ENCODE measurements around the gene LYSMD4.

Gene LYSMD4

DNA sequence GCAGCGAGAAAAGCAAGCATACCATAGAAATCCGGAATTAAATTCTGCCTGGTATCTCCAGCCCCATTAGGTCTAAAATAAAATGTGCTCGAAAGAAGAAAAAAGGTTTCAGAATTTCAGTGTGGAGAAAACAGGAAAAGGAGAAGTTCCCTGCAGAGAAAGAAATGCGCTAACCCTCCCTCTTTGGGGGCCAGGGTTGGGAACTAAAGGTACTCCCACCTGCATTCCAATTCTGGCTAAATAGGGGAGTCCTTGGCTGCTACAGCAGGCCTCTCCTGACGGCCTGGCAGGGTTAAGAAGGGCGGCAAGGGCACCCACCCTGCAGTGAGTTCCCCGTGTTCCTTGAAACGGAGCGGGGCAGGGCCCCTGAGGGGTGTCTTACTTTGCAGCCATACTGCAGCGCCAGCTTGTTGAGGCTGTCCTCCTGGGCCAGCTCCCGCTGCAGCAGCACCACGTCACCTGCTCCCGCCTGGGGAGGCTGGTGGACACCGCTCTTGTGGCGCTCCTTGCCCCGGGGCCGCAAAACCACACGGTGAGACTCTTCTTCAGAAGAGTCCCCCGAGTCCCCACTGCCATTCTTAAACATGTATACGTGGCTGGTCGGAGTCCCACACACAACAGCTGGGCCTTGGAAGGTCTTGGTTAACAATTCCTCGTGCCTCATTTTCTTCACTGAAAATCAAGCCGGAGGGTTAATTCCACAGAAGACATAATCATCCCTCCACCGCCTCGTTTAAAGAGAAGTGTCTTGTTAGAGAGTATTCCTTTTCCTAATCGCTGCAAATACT is 1.7 kb downstream of the LYSMD4 start:
- no peak for DNase-seq

DNA sequence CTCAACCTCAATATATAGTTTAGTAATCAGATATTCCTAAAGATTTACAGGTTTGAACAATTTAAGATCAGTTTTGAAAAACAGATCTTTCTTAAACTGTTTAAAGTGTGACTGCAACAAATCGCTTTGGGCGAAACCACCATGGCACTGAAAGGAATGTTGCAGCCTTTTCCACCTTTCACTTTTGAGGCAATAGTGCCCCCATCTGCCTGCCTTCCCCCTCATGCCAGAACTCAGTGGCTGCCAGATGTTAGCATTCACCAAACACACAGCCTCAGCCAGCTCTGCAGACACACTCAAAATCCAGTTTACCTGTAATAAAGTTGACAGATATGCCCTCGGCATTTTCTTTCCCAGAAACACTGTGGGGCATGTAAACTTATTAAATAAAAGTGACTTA is 3.3 kb downstream of the LYSMD4 start:
- DNase-seq = peak in 26 of 56 donors; percentile 6 to 53 (median 34)

DNA sequence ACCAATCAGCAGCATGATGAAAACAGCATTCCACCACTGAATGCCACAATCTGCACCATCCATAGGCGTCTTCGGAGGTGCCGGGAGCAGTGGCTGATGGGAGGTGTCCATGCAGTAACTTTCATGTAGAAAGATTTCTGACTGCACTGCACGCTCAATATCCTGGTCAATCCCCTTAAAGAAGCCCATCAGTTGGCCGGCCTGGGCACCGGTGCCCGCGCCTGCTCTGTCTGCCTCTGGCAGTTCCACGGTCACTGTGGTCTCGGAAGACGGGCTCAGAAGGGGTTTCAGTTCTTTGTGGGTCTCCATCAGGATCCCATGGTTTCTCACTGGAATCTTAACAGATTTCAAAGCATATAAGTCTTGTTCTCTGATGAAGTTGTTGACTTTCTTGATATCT is 3.9 kb downstream of the LYSMD4 start:
- DNase-seq = no peak

DNA sequence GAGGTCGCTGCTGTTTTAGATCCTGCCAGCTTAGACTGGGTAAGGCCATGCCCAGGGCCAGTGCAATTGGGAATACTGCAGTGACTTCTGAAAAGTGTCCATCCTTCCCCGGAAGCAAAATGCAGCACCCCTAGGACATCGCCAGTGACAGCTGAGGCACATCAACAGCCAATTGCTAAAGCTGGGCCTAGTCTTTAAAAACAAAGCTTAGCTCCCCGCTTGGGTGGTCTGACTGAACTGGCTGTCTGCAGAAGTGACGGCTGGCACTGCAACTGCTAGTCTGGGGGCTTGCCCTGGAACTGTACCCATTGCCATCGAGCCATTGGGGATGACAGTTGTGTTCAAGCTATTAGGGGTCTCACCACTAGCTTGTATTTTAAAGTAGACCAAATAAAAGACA is 4.3 kb downstream of the LYSMD4 start:
- no peak for DNase-seq

DNA sequence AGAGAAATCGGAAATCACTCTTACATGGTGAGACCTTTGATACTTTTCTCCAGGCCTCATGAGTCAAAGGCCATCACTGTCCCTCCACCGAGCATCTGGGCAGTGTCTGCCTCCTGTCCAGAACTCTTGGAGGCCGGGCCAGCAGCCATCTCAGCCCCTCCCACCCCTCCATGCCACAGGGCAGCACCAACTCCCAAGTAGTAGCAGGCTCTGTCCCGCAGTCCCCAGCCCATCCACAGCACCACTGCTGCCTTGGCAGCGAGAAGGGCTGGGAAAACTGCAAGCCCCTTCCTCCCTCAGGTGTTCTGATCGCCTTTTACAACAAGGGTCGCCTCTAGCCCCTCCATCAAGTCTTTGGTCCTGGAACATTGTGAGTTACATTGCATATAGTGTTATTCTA is 5.5 kb downstream of the LYSMD4 start:
- DNase-seq = no peak

DNA sequence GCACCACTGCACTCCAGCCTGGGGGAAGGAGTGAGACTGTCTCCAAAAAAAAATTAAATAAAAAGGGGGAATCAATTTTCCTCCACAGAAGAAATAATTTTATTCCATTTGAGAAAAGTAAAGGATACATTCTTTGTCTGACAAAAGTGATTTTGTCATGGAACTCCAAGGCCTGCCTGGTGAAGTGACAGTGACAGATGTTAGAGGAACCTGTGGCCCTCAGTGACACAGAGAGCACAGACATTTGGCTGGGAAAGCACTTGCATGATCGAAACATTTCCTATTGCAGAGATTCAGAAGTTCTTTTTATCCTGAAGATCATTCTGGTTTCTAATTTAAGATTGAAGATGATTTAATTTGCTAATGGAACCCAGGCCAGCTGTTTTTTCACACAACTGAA is 5.9 kb downstream of the LYSMD4 start:
- no peak for DNase-seq

DNA sequence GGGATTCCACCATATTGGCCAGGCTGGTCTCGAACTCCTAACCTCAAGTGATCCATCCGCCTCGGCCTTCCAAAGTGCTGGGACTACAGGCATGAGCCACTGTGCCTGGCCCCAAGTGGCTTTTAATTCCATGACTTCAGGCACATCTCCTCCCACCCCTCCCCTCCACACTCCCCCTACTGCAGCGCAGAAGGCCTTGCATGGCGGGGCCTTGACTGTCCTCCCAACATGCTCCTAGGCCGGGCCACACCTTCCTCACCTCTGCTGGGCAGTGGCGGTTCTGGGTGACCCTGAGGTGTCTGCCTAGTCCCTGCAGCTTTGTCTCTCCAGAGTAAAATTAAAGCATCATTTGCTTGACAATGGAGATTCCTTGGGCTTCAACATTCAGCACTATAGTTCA is 6.9 kb downstream of the LYSMD4 start:
- no peak for DNase-seq

DNA sequence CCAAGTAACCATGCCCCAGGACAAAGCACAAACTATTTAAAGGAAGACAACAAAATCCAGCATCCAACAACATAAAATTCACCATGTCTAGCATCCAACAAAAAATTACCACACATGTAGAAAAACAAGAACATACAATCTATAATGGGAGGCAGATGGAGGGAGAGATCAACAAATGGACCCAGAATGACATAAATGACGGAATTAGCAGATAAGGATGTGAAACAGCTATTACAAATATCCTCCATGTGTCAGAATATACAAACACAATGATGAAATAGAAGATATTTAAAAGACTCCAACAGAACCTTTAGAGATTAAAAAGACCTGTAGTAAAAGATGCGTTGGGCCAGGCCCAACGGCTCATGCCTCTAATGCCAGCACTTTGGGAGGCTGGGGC is 10.8 kb downstream of the LYSMD4 start:
- no peak for DNase-seq

DNA sequence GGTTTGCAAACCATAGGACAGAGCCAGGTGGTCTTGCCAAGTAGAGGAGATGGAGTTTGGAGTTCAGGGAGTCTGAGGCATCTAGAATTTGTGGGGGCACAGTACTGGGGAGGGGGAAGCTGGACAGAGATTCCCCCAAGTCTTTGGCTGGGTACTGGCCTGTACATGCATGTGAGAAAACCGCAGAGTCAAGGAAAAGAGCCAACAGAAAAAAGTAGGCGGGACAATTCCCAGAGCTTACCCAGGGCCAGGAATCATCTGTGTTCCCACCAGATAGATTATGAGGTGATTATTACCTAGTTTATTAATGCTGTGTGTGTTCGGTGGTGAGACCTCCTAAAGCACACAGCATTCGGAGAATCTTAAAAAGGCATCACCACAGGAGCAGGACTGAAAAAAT is 11.3 kb downstream of the LYSMD4 start:
- no peak for DNase-seq

DNA sequence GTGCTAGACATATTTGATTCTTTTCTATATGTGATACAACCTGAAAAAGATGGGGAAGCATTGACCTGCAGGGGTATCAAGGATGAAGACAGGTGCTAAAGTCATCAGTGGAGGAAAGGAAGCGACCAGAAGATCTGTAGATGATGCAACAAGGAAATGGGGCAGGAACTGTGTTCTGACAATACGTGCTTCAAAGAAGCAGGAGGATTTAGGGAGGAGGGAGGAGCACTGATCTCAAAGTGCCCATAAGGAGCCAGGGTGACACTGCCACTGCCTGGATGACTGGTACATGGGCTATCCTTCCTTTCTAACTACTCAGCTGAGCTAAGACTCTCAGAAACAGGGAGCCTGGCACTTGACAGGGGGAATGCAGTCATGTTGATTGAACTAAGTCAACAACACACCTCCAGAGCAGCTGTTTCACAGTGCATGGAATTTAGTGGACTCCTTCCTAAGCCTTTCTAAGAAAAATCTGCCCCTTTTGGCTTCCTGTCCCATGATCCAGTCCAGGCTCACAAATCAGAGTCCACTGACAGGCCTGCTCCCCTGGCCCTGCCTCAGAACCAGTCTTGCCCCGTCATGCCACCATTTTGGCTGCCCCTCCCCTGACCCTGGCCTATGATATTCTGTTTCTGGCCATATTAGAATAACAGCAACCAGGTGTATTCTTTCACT is 12.0 kb downstream of the LYSMD4 start:
- no peak for DNase-seq

DNA sequence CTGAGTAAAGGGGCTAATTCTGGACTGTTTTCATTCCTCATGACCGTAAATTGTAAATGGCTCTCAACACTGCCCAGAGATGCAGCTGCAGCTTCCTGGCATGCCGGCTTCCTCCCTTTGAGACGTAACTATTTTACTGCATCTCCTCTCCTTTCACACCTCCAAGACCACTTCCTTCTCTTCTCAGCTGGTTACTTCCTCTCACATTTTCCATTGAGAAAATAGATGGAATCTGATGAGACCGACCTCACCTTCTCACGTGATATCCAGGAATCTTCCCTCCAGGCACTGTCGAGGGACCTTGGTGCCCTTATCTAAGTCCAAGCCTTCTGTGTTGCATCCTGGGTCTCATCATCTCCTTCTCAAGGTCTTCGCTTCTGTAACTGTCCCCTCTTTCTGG is 12.7 kb downstream of the LYSMD4 start:
- DNase-seq = no peak

DNA sequence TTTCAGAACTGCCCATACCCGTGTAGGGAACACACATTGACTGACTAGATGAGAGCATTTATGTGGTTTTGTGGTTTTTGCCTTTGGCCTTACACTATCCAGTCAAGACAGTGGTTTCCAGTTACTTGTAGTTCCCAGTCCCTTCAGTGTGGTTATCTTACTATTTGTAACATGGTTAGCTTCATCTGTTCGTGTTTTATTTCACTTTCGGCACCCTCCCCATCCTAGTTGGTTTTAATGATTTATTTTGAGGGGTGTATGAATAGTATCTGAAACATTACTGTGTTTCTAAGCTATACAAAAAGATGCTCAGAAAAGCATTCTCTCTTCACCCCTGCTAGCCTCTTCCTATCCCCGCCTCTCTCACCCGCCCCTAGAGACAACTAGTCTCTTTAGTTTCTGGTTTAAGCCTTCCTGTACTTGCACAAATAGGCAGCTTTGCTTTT is 14.1 kb downstream of the LYSMD4 start:
- no peak for DNase-seq

DNA sequence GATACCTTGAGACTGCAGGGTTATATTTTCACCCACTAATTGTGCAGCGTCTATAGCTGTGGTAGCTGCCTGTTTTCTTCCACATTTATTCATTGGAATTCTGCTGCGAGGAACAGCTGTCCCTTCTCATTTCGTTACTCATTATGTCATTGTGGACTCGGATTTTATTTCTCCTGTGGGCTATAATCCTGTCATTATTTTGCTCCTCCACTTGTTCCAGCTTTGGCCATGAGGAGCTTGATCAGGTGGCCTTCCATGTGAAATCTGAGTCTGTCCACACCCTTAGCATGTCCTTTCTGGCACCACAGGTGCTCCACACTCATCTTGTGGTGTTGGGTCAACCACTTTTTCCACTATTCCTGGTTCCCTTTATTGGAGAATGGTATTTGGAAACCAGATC is 14.8 kb downstream of the LYSMD4 start:
- no peak for DNase-seq

DNA sequence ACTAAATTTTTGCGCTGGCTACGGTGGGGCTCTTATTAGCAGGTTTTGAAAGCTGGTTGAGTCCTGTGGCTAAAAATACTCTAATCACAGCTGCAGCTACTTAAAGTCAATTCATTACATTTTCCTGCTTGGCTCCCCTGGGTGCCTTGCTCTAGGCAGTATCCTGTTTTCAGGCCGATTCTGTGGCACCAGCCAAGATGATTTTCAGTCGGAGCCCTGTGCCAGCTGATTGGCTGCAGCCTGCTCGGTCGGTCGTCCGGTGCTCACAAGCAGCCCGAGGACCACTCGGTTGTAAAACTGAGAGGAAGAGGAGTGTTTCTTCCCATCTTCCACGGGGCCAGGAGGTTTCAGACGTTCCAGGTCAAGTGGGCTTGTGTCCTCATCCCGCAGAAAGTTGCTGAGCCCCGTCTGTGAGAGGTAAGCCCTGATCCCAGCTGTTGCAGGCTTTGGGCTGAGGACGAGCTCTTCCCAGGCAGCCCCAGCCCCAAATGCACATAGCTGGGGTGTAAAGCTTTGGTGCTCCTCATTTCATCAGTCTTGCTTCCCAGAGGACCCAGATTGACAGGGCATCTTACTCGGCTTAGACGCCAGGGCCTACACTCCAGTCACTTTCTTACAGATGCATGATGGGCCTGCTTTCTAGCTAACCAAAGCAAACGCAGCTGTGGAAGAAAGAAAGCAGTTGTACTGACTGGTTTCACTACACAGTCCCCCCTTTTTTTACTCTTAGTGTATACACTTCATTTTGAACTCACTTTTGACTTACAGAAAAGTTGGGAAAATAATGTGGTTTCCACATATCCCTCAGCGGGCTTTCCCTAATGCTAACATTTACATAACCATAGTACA is 15.9 kb downstream of the LYSMD4 start:
- peak in 4 of 56 donors; percentile 8 to 42 (median 20) for DNase-seq

DNA sequence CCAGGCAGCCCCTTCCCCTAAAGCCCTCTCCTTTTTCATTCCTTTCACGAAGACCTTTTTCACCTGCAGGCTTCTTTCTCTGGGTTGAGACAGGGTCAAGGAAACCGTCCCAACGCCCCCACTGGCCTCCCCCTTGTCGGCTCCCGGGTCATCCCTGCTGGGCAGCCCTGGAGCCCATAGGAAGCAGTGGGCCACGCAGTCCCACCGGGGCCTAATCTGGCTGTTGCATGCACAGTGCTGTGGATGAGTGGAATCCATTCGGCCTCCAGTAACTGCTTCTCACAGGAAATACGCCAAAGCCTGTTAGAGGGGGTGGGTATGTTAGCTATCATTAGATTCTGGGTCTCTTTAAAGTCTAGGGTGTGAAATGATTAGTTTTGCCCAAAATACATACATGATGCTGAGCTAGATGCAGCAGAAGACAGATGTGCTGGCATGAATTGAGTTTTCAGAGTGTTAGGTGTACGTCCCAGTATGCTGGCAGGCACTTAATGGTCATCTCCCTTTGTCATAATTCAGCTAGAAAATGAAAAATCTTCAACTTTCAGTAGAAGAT is 16.6 kb downstream of the LYSMD4 start:
- DNase-seq = no peak

DNA sequence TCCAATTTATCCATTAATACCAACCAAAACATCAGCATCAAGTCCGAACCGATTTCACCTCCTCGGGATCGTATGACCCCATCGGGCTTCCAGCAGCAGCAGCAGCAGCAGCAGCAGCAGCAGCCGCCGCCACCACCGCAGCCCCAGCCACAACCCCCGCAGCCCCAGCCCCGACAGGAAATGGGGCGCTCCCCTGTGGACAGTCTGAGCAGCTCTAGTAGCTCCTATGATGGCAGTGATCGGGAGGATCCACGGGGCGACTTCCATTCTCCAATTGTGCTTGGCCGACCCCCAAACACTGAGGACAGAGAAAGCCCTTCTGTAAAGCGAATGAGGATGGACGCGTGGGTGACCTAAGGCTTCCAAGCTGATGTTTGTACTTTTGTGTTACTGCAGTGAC is 20.8 kb downstream of the LYSMD4 start:
- peak in 1 of 56 donors; percentile 36 for DNase-seq

DNA sequence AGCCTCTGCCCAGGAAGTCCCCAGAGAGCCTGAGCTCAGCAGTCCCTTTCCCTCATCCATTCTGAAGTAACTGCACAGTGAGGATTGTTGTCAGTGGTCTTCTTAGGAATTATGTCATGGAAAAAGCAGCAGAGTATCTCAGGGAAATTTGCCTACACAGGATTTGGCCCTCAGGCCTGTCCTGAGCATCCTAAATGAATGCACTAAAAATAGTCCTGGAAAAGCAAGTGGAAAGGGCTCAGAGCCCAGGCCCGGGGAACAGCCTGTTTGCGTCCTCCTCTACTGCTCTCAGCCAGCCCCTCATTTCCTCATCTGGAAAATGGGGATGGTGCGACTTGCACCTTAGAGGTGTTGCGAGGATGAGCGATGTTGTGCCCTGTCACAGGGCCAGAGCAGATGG is 21.6 kb downstream of the LYSMD4 start:
- DNase-seq = no peak

DNA sequence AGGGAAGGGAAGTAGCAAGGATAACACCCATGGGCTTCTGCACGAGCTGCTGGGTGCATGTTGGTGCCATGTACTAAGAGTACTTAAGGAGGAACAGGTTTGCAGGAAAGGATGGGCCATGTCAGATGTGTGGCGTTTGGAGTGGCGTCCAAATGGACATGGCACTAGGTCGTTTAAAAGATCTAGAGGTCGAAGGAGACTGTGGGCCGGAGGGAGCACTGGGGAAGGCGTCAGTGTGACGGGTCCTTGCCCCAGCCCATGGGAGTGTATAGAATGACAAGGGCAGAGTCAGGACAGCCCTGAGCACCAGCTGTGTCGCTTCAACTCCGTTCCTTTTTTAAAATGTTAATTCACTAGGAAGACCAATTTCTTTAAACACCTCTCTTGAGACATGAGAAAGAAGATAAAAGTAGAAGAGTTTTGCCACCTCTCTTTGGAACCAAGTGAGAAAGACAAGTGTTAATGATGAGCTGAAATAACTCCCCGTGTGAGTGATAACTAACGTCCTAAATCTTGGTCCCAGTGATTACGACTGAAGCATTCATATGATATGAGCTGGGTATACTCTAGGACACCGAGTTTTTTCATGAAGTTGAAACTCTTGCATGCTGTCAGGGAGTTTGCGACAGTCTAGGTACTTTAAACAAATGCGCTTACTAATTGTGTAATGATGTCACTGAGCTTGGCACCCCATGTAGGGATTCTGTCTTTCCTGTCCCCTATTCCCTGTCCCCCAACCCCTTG is 23.8 kb downstream of the LYSMD4 start:
- no peak for DNase-seq

DNA sequence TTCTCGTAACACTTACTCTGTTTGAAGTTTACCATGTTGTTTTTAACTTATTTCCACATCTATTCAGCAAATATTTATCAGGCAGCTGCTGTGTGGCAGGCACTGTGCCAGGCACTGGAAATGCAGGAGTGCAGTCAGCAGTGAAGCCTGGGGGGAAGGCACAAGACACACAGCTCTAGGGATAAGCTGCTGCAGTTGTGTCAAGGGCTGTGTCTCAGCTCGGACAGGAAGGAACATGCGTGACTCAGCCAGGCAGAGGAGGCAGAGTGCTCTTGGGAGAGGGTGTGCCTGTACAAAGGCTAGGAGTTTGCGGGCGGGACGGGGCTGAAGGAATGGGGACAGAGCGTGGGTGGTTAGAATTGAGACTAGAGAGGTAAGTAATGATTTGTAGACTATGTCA is 24.7 kb downstream of the LYSMD4 start:
- peak in 8 of 56 donors; percentile 25 to 68 (median 28) for DNase-seq

DNA sequence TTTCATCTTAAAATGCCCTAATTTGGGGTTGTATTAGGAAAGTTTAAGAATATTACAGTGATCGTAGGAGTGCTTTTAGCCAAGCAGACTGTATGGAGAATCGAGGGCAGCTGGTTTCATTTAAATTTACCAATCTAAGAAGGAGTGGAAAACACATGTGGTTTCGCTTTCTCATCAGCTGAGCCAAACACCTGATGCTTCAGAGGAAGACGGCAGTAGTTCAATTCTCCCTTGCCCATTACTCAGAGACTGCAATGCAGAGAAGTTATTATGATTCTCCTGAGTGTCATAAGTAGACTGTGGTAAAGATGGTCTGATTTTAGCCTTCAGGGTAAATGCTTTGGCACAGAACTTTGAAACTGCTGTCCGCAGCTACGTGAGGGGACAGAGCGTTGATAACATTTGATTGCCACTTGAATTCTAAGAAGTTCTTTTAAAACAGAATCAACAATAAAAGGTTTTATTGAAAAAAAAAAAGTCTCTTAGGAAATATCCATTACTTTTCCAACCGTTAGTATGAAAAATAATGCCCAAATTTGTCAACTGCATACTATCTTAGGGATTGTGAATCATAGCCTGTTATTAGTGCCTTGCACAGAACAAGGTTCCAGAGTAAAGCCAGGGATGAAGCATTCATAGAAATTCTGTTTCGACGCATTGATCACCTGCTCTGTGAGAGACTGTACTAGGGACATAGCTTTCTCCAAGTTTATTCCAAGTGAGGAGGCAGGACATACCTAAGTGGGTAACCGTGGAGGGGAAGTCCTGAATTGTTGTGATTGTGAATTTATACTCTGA is 25.6 kb downstream of the LYSMD4 start:
- no peak for DNase-seq
